HCT116 (cell line): ENCODE measurements around the gene HOXD13. TPM values are rescaled to one million over a fixed set of nuclear protein-coding genes. Genes with fewer than 3 reads are reported as not detected.

Experiments
- ATAC-seq: fragments of 200-7000 bp; cut with Tn5 transposase; 2 replicates; pipeline ENCODE4 v1.9.1; 2020; ENCODE audit warnings: mild to moderate bottlenecking, moderate library complexity
- BruUV-seq: library from RNA; stranded (reverse); fragments of 400-500 nt; replicated peaks from 2 replicates; lab custom pipeline; 2021; lab: Mats Ljungman, UMichigan
- CTCF ChIA-PET: fragments of 300-600 bp; sonication (Branson Sonifier 250); formaldehyde crosslinking; loops from one replicate; lab custom pipeline; 2021; ENCODE audit warnings: antibody characterized with exemption; lab: Charles Lee
- POLR2A ChIA-PET: fragments of 300-600, 350-600 bp; sonication (Branson Sonifier 250); formaldehyde crosslinking; loops from one replicate; lab custom pipeline; 2021; ENCODE audit warnings: antibody characterized with exemption; lab: Charles Lee
- RAD21 ChIA-PET, 2 experiments: fragments of 300-600 bp; sonication (Branson Sonifier 250); formaldehyde crosslinking; loops; one replicate each; lab custom pipeline; 2023; ENCODE audit warnings: low total read pairs in 2 of 2; ENCODE audit not compliant: uncharacterized antibody in 2 of 2, unreplicated experiment in 2 of 2, low non-redundant PET in 1 of 2; lab: Charles Lee
- DNase-seq: peaks from one replicate; pipeline ENCODE4 v3.0.0-alpha.2; 2010; ENCODE audit warnings: low read depth, low spot score
- H2AFZ ChIP-seq: fragments of 200-600 bp; shearing (Covaris generic), sonication (generic); 2 replicates; pipeline ENCODE4 v1.6.1; 2017; ENCODE audit warnings: low read depth, mixed run types, mixed read lengths, antibody characterized with exemption, low read length; ENCODE audit not compliant: poor library complexity, severe bottlenecking
- H3K27ac ChIP-seq: 2 replicates; pipeline ENCODE4 v1.5.1; 2012; ENCODE audit warnings: low read depth, low read length
- H3K27me3 ChIP-seq: fragments of 200-600 bp; sonication (generic); 2 replicates; pipeline ENCODE4 v1.6.1; 2016; ENCODE audit warnings: mixed run types, low read length, mixed read lengths; ENCODE audit not compliant: insufficient read depth
- H3K36me3 ChIP-seq, 2 experiments: fragments of 200-500 bp in 1 of 2; fragments of 200-600 bp in 1 of 2; sonication (Bioruptor generic) in 1 of 2; sonication (generic) in 1 of 2; 2 replicates each; pipeline versions ENCODE4 v1.5.1 to v1.6.1; 2014 to 2016; ENCODE audit warnings: low read length in 2 of 2, inconsistent platforms in 1 of 2, mixed read lengths in 1 of 2, mixed run types in 1 of 2; ENCODE audit not compliant: insufficient read depth in 2 of 2, control insufficient read depth in 1 of 2
- H3K4me1 ChIP-seq, 2 experiments: fragments of 200-600 bp in 1 of 2; sonication (generic) in 1 of 2; 2 replicates each; pipeline versions ENCODE4 v1.5.1 to v1.6.1; 2012 to 2017; ENCODE audit warnings: low read length in 2 of 2, inconsistent platforms in 1 of 2, mild to moderate bottlenecking in 1 of 2, mixed read lengths in 1 of 2, mixed run types in 1 of 2, moderate library complexity in 1 of 2; ENCODE audit not compliant: insufficient read depth in 2 of 2, control insufficient read depth in 1 of 2
- H3K4me2 ChIP-seq: fragments of 200-600 bp; sonication (generic); 2 replicates; pipeline ENCODE4 v1.6.1; 2017; ENCODE audit warnings: mixed run types, low read length, mixed read lengths
- H3K4me3 ChIP-seq, 2 experiments: fragments of 200-600 bp in 1 of 2; sonication (generic) in 1 of 2; replicated peaks in 1 of 2; 2 replicates each; pipeline ENCODE4 v1.5.1; 2011 to 2016; ENCODE audit warnings: low read length in 2 of 2, control low read depth in 1 of 2, low read depth in 1 of 2, mild to moderate bottlenecking in 1 of 2, mixed read lengths in 1 of 2, mixed run types in 1 of 2
- H3K79me2 ChIP-seq: fragments of 200-600 bp; sonication (generic); 2 replicates; pipeline ENCODE4 v1.6.1; 2017; ENCODE audit warnings: mild to moderate bottlenecking, mixed run types, low read length, moderate library complexity, mixed read lengths; ENCODE audit not compliant: insufficient read depth
- H3K9ac ChIP-seq: fragments of 200-600 bp; sonication (generic); 2 replicates; pipeline ENCODE4 v1.6.1; 2016; ENCODE audit warnings: low read length, mixed read lengths
- H3K9me2 ChIP-seq: fragments of 200-600 bp; sonication (generic), shearing (Covaris generic); 2 replicates; pipeline ENCODE4 v1.6.1; 2017; ENCODE audit warnings: mixed run types, mild to moderate bottlenecking, moderate library complexity; ENCODE audit not compliant: insufficient read depth
- H3K9me3 ChIP-seq, 2 experiments: fragments of 200-500 bp in 1 of 2; fragments of 200-600 bp in 1 of 2; sonication (Bioruptor generic) in 1 of 2; sonication (generic) in 1 of 2; 2 replicates each; pipeline ENCODE4 v1.6.1; 2014 to 2017; ENCODE audit warnings: low read length in 2 of 2, mixed read lengths in 2 of 2, inconsistent platforms in 1 of 2, low read depth in 1 of 2, mild to moderate bottlenecking in 1 of 2, mixed run types in 1 of 2, moderate library complexity in 1 of 2; ENCODE audit not compliant: control insufficient read depth in 1 of 2, insufficient read depth in 1 of 2
- H4K20me1 ChIP-seq: fragments of 200-600 bp; sonication (generic), shearing (Covaris generic); 2 replicates; pipeline ENCODE4 v1.6.1; 2017; ENCODE audit warnings: mixed run types, mild to moderate bottlenecking, moderate library complexity; ENCODE audit not compliant: insufficient read depth
- EGR1 ChIP-seq: IDR thresholded peaks from 2 replicates; pipeline ENCODE4 v1.6.1; 2012; ENCODE audit warnings: low read depth
- ELF1 ChIP-seq: IDR thresholded peaks from 2 replicates; pipeline ENCODE4 v1.6.1; 2012; ENCODE audit warnings: low read depth, borderline replicate concordance
- EZH2phosphoT487 ChIP-seq: fragments of 200-600 bp; IDR thresholded peaks from 2 replicates; pipeline ENCODE4 v1.6.1; 2018; ENCODE audit warnings: antibody characterized with exemption, borderline replicate concordance
- MAX ChIP-seq: IDR thresholded peaks from 2 replicates; pipeline ENCODE4 v1.6.1; 2012
- SIN3A ChIP-seq: IDR thresholded peaks from 2 replicates; pipeline ENCODE4 v1.6.1; 2012; ENCODE audit warnings: low read depth
- SRF ChIP-seq: IDR thresholded peaks from 2 replicates; pipeline ENCODE4 v1.6.1; 2012; ENCODE audit warnings: low read depth
- intact Hi-C: fragments of 100-400 bp; cut with micrococcal nuclease; formaldehyde crosslinking; loops from 2 replicates; pipeline ENCODE4 v1.10.0; 2022
- total RNA-seq: library from RNA; stranded (reverse); gene quantifications from one replicate; pipeline ENCODE4 v1.2.1, GENCODE V29; 2021; ENCODE audit not compliant: unreplicated experiment
- TF ChIP-seq, protein P1 (sequence below), 3 experiments: fragments of 200-600 bp in 1 of 3; sonication (generic) in 1 of 3; IDR thresholded peaks in 2 of 3; conservative IDR thresholded peaks in 1 of 3; 2 replicates each; pipeline ENCODE4 v1.5.1; 2012 to 2017; ENCODE audit warnings: low read depth in 2 of 3, low read length in 2 of 3, antibody characterized with exemption in 1 of 3, borderline replicate concordance in 1 of 3, control low read depth in 1 of 3, mild to moderate bottlenecking in 1 of 3, mixed read lengths in 1 of 3, mixed run types in 1 of 3, moderate library complexity in 1 of 3; ENCODE audit not compliant: insufficient read depth in 1 of 3

Gene HOXD13
- total RNA-seq, 1 experiment from 2014 or later, result not detected

DNA sequence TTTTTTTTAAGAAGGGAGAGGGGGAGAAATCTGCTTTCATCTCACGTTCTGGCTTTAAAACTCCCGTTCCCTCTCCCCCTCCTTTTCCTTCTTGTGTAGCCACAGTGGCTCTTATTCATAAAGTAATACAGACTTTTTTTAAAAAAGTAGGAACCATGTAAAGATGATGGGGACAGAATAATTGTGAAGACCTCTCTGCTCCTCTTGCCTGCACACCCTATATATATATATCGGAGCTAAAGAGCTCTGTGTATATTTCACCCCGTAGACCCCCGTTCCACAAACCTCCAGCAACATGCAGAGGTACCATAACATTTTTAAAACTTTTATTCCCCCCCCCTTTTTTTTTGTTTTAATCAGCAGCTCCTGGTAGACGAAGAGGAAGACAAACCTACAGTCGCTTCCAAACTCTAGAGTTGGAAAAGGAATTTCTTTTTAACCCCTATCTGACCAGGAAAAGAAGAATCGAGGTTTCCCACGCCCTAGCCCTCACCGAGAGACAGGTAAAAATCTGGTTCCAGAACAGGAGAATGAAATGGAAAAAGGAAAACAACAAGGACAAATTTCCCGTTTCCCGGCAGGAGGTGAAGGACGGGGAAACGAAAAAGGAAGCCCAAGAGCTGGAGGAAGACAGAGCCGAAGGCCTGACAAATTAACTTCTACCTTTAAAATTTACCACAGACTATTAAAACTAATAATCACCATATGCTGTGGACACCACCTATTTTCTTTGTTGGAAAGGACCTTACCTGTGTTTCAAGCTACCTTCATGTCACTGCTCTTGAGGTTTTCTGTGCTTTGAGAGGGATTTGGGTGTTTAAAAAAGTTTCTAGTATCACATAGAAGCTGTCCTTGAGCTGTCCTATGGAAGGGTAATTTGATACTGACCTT is 38.7 kb downstream of the HOXD13 start:
- Histone ChIP-seq H3K9me3 (no peaks in the 10 kb centered on the region), H3K27ac (no peak overlapping the region), H3K27me3 (no peaks in the 10 kb centered on the region), H3K79me2 (no peaks in the 10 kb centered on the region), H3K9me2 (no peaks in the 10 kb centered on the region), H3K4me1 (peaks cover 9 to 24% of the 10 kb centered on the region in 2 experiments; a peak in 3 of 4 replicates), H4K20me1 (no peaks in the 10 kb centered on the region), H3K9ac (peak overlapping the region; percentile 32), H3K4me2 (peak overlapping the region; percentile 84), H3K36me3 (no peaks in the 10 kb centered on the region), H2AFZ (peak overlapping the region; percentile 96), H3K4me3 (peak overlapping the region; percentile 40 to 58)
- DNase-seq, result no peak
- ChIA-PET CTCF (interaction anchor here (0.6 to 3.7 kb wide), 9 partner anchors 9 to 523 kb away, joined by 3 to 19 read pairs (median 4); no protein-coding TSS in a partner anchor), RAD21 (no interaction called here), POLR2A (no interaction called here)
- intact Hi-C loops, result no loop called here
- no peak for ATAC-seq
- BruUV-seq, result TSS peak; percentile 74
- TF ChIP-seq, protein P1, sequence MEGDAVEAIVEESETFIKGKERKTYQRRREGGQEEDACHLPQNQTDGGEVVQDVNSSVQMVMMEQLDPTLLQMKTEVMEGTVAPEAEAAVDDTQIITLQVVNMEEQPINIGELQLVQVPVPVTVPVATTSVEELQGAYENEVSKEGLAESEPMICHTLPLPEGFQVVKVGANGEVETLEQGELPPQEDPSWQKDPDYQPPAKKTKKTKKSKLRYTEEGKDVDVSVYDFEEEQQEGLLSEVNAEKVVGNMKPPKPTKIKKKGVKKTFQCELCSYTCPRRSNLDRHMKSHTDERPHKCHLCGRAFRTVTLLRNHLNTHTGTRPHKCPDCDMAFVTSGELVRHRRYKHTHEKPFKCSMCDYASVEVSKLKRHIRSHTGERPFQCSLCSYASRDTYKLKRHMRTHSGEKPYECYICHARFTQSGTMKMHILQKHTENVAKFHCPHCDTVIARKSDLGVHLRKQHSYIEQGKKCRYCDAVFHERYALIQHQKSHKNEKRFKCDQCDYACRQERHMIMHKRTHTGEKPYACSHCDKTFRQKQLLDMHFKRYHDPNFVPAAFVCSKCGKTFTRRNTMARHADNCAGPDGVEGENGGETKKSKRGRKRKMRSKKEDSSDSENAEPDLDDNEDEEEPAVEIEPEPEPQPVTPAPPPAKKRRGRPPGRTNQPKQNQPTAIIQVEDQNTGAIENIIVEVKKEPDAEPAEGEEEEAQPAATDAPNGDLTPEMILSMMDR (IDR thresholded peaks at IDR 0.05 in 2 of 3, conservative IDR thresholded peaks at IDR 0.05 in 1 of 3; ENCODE audit: borderline replicate concordance in 1 of 3, insufficient read depth in 1 of 3, low read depth in 2 of 3, low read length in 2 of 3), result no peak
- TF ChIP-seq SRF (no peak), SIN3A (no peak), MAX (no peak), EZH2phosphoT487 (no peak), ELF1 (no peak), EGR1 (no peak)
